H1 (cell line): ENCODE results near the gene ADGRD2. TPM values are rescaled to one million over a fixed set of nuclear protein-coding genes. Genes with fewer than 3 reads are reported as not detected.

Experiments
- CBX8 ChIP-seq: fragments of 300-800, 300-1000 bp; sonication (generic); IDR thresholded peaks from 2 replicates; pipeline ENCODE4 v1.7.1; 2016; ENCODE audit warnings: low read depth, low read length, borderline replicate concordance
- RAD21 ChIP-seq, 2 experiments: IDR thresholded peaks in 1 of 2; conservative IDR thresholded peaks in 1 of 2; 2 replicates each; pipeline ENCODE4 v1.6.1; 2011; ENCODE audit warnings: low read depth in 2 of 2, low read length in 2 of 2, improper control_type of control experiment in 1 of 2, inconsistent platforms in 1 of 2, mild to moderate bottlenecking in 1 of 2, moderate library complexity in 1 of 2
- TEAD4 ChIP-seq: IDR thresholded peaks from 2 replicates; pipeline ENCODE4 v1.6.1; 2012; ENCODE audit warnings: low read depth, low read length, inconsistent platforms, mixed read lengths
- polyA plus RNA-seq, 7 experiments: library from polyadenylated mRNA; depleted of rRNA in 3 of 7; stranded (reverse) in 5 of 7; unstranded in 2 of 7; fragments of >200 nt in 5 of 7; fragments of 200-250 nt in 2 of 7; gene quantifications; 1 replicate in 5 of 7; 2 replicates in 1 of 7; 4 replicates in 1 of 7; pipeline versions ENCODE4 v1.2.1 to v1.2.3, GENCODE V29; 2011 to 2013; ENCODE audit warnings: missing spikeins in 2 of 7, mixed read lengths in 2 of 7
- total RNA-seq: library from RNA; stranded (reverse); fragmentation: NEBNext Ultra II Directional; extraction: Animal tissue kit (Norgen Biotek cat#: 25700); gene quantifications from 2 replicates; pipeline ENCODE4 v1.2.1, GENCODE V29; 2021
- TF ChIP-seq, protein P1 (sequence below): IDR thresholded peaks from 2 replicates; pipeline ENCODE4 v1.6.1; 2011; ENCODE audit warnings: low read length, improper control_type of control experiment

ADGRD2 gene
- total and polyA plus RNA-seq, 2 of the 8 experiments (the other 6 are each of a cell fraction or from before 2014, with no cell fraction given) = 0.41 to 1.4 TPM

DNA sequence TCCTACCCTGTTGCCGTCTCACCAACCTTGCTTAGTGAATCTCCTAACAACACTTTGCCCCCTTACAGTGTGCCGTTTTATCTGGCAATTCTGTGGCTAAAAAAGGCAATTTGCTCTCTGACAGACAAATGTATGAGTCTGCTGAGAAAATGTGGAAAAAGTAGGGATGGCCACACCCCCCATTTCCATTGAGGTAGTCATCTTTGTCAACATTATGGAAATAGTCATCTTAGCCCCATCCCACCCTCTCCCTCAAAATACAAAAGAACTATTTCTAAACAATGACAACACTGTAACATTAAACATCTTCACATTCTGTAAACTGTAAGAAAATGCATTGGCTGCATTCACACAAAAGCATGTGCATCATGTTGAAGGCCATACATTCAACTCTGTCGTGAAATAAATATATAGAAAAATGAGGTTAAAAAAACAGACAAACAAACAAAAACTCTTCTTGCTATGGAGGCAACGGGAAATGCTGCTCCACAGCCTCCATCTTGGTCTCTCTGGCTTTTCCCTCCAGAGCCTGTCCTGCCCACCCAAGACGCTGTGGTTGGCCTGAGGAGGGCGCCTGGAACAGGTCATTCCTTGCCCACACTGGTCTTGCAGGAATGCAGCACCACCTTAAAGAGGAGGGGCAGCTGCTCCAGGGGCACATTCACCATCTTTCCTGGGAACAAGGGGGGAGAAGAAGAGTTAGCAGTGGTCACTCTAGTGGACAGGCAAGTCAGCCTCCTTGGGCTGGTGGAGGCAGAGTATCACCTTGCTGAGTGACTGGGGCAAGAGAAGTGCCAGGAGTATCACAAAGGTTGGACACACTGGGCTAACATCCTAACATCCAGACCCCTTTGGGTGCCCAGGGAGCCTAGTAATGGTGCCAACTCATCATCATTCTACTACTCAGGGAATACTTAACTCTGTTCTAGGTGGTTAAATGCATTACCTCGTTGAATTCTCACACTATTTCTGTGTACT is 72.2 kb downstream of the ADGRD2 start (continued):
- TF ChIP-seq, protein P1, sequence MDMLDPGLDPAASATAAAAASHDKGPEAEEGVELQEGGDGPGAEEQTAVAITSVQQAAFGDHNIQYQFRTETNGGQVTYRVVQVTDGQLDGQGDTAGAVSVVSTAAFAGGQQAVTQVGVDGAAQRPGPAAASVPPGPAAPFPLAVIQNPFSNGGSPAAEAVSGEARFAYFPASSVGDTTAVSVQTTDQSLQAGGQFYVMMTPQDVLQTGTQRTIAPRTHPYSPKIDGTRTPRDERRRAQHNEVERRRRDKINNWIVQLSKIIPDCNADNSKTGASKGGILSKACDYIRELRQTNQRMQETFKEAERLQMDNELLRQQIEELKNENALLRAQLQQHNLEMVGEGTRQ = no peak
- peak; percentile 89 for TF ChIP-seq TEAD4
- TF ChIP-seq RAD21 (IDR thresholded peaks at IDR 0.05 in 1 of 2, conservative IDR thresholded peaks at IDR 0.05 in 1 of 2; ENCODE audit: low read depth in 2 of 2, low read length in 2 of 2) = peak; percentile 27 to 52
- no peak for TF ChIP-seq CBX8
